Tibial nerve (tissue), 4 donors: Measurements from ENCODE around the gene PCBD1. TPM values are rescaled to one million over a fixed set of nuclear protein-coding genes. Genes with fewer than 3 reads are reported as not detected.

ENCODE experiments used
- DNase-seq, 2 donors: peaks; one replicate each; pipeline ENCODE4 v3.0.0-alpha.2; 2019; ENCODE audit warnings: low spot score in 2 of 2
- H3K27ac ChIP-seq, 4 donors: fragments of 200-600 bp; sonication (generic) in 3 of 4; one replicate each; pipeline ENCODE4 v1.5.1; 2017 to 2019; ENCODE audit warnings: mild to moderate bottlenecking in 1 of 4
- H3K27me3 ChIP-seq, 2 donors: fragments of 200-600 bp; sonication (generic) in 1 of 2; one replicate each; pipeline versions ENCODE4 v1.5.1 to v1.6.0; 2017 to 2019
- H3K36me3 ChIP-seq, 3 donors: fragments of 200-600 bp; sonication (generic); one replicate each; pipeline ENCODE4 v1.5.1; 2018 to 2019
- H3K4me1 ChIP-seq, 4 donors: fragments of 200-600 bp; sonication (generic) in 3 of 4; one replicate each; pipeline ENCODE4 v1.5.1; 2017 to 2019
- H3K4me3 ChIP-seq, 4 donors: fragments of 200-600 bp; sonication (generic) in 3 of 4; one replicate each; pipeline ENCODE4 v1.5.1; 2017 to 2019; ENCODE audit warnings: mild to moderate bottlenecking in 1 of 4, moderate library complexity in 1 of 4
- H3K9me3 ChIP-seq, 4 donors: fragments of 200-600 bp; sonication (generic) in 3 of 4; one replicate each; pipeline ENCODE4 v1.5.1; 2017 to 2019
- EP300 ChIP-seq, 2 donors: sonication (generic); formaldehyde crosslinking; IDR thresholded peaks; one replicate each; pipeline ENCODE4 v1.6.1; 2017; ENCODE audit warnings: antibody characterized with exemption in 2 of 2, mild to moderate bottlenecking in 1 of 2
- POLR2A ChIP-seq, 2 donors: fragments of 450-650 bp; IDR thresholded peaks; one replicate each; pipeline ENCODE4 v1.6.1; 2017; ENCODE audit warnings: antibody characterized with exemption in 2 of 2, mild to moderate bottlenecking in 2 of 2, moderate library complexity in 2 of 2
- WGBS, 2 donors: methylation state at CpG; one replicate each; pipeline ENCODE4 v1.1.5; 2018; 5-methylcytosine and 5-hydroxymethylcytosine counted together
- total RNA-seq, 4 donors: library from RNA; depleted of rRNA; stranded (reverse); fragments of >200 nt; gene quantifications; one replicate each; pipeline ENCODE4 v1.1.0, GENCODE V29; 2016
- TF ChIP-seq, protein P1 (sequence below), 5 experiments: fragments of 200-600 bp in 3 of 5; fragments of 450-650 bp in 2 of 5; sonication (generic) in 3 of 5; IDR thresholded peaks; one replicate each; pipeline ENCODE4 v1.5.1; 2016 to 2019; ENCODE audit warnings: antibody characterized with exemption in 5 of 5, mild to moderate bottlenecking in 3 of 5, moderate library complexity in 2 of 5

PCBD1 gene
- total RNA-seq, 4 donors from 2014 or later: 32.2 to 57.7 (median 39.1) TPM

- WGBS, 2 donors: 81 to 91% methylated on average over 5 of the region's 5 CpGs
- Histone ChIP-seq H3K9me3 (no peaks in the 10 kb centered on the region), H3K27me3 (no peaks in the 10 kb centered on the region), H3K4me3 (no peak overlapping the region), H3K27ac (no peak overlapping the region), H3K36me3 (peaks cover 4 to 90% (median 4%) of the 10 kb centered on the region in 3 donors), H3K4me1 (no peaks in the 10 kb centered on the region)
- TF ChIP-seq POLR2A (IDR thresholded peaks at IDR 0.05) (no peak), EP300 (IDR thresholded peaks at IDR 0.05) (no peak)
- TF ChIP-seq, protein P1, sequence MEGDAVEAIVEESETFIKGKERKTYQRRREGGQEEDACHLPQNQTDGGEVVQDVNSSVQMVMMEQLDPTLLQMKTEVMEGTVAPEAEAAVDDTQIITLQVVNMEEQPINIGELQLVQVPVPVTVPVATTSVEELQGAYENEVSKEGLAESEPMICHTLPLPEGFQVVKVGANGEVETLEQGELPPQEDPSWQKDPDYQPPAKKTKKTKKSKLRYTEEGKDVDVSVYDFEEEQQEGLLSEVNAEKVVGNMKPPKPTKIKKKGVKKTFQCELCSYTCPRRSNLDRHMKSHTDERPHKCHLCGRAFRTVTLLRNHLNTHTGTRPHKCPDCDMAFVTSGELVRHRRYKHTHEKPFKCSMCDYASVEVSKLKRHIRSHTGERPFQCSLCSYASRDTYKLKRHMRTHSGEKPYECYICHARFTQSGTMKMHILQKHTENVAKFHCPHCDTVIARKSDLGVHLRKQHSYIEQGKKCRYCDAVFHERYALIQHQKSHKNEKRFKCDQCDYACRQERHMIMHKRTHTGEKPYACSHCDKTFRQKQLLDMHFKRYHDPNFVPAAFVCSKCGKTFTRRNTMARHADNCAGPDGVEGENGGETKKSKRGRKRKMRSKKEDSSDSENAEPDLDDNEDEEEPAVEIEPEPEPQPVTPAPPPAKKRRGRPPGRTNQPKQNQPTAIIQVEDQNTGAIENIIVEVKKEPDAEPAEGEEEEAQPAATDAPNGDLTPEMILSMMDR (IDR thresholded peaks at IDR 0.05): no peak
- DNase-seq: no peak
These were observed 29.6 kb downstream of the PCBD1 start for GRCh38 chr10:70858759-70859158.

- Histone ChIP-seq H3K4me1 (no peaks in the 10 kb centered on the region), H3K27me3 (no peaks in the 10 kb centered on the region), H3K4me3 (no peak overlapping the region), H3K9me3 (no peaks in the 10 kb centered on the region), H3K36me3 (peaks cover 2 to 96% (median 4%) of the 10 kb centered on the region in 3 donors), H3K27ac (no peak overlapping the region)
- DNase-seq: no peak
- 64 to 73% methylated on average over 2 of the region's 2 CpGs for WGBS, 2 donors
- TF ChIP-seq EP300 (IDR thresholded peaks at IDR 0.05) (no peak), POLR2A (IDR thresholded peaks at IDR 0.05) (no peak)
- TF ChIP-seq, protein P1 (IDR thresholded peaks at IDR 0.05): no peak
These were observed 31.9 kb downstream of the PCBD1 start for GRCh38 chr10:70856454-70856853.

DNA sequence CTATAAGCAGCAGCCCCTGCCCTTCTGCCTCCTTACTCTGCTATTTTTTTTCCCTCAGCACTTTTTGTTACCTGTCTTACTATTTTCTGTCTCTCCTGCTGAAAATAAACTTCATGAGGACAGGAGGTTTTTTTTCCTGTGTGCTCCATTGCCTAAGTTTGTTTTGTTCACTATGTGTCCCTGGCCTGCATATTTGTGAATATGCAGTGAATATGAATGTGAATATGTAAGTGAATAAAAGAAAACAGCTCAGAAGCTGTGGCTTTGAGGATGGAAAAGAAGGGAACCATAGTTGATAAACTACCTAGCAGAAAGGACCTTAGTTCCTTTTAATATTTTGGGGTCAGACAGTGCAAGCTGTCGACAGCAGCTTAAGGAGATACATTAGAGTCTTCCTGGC, 34.9 kb downstream of the PCBD1 start:
- Histone ChIP-seq H3K27ac (no peak overlapping the region), H3K9me3 (no peaks in the 10 kb centered on the region), H3K4me1 (peaks cover 0 to 14% (median 0%) of the 10 kb centered on the region in 4 donors), H3K36me3 (peaks cover 0 to 74% (median 4%) of the 10 kb centered on the region in 3 donors), H3K4me3 (no peak overlapping the region), H3K27me3 (no peaks in the 10 kb centered on the region)
- no peak for DNase-seq
- TF ChIP-seq POLR2A (IDR thresholded peaks at IDR 0.05): no peak
- no peak for TF ChIP-seq EP300 (IDR thresholded peaks at IDR 0.05)
- TF ChIP-seq, protein P1 (IDR thresholded peaks at IDR 0.05): no peak
- WGBS, 2 donors: 82 to 87% methylated on average over 1 of the region's 1 CpG

DNA sequence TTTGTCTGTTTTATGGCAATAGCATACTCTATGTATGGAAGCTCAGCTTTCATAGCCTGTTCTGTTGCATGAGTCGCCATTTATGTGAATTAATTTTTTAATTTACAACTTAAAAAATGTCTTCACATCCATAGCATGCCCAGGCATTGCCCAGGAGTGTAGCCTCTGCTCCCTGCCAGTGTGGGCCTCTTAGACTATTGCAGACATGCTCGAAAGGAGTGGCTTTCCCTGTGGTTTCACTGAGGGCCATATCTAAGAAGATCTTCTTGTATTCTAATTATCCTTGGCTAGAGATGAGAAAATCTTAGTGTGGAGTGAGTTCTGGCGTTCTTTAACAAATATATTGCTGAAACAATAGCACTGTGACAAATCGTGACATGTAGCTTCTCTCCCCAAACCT, 35.3 kb downstream of the PCBD1 start:
- TF ChIP-seq, protein P1 (IDR thresholded peaks at IDR 0.05): no peak
- TF ChIP-seq EP300 (IDR thresholded peaks at IDR 0.05): no peak
- no peak for TF ChIP-seq POLR2A (IDR thresholded peaks at IDR 0.05)
- 92 to 98% methylated on average over 4 of the region's 4 CpGs for WGBS, 2 donors
- H3K36me3 ChIP-seq: peaks cover 0 to 70% (median 4%) of the 10 kb centered on the region in 3 donors

GRCh38 chr10:70851597-70852475, 36.5 kb downstream of the PCBD1 start:
- H3K36me3 ChIP-seq: peaks cover 0 to 58% (median 0%) of the 10 kb centered on the region in 3 donors
- TF ChIP-seq EP300 (IDR thresholded peaks at IDR 0.05) (no peak), POLR2A (IDR thresholded peaks at IDR 0.05) (no peak)
- TF ChIP-seq, protein P1 (IDR thresholded peaks at IDR 0.05): no peak
- H3K27ac ChIP-seq: no peak overlapping the region
- H3K27me3 ChIP-seq: no peaks in the 10 kb centered on the region
- no peak overlapping the region for H3K4me3 ChIP-seq
- peaks cover 0 to 23% (median 3%) of the 10 kb centered on the region in 4 donors for H3K4me1 ChIP-seq
- no peak for DNase-seq
- H3K9me3 ChIP-seq: no peaks in the 10 kb centered on the region
- 85 to 96% methylated on average over 5 of the region's 5 CpGs for WGBS, 2 donors

More for the DNA sequence above, 35.3 kb downstream of the PCBD1 start:
- Histone ChIP-seq H3K27me3 (no peaks in the 10 kb centered on the region), H3K4me1 (peaks cover 0 to 14% (median 0%) of the 10 kb centered on the region in 4 donors), H3K9me3 (no peaks in the 10 kb centered on the region), H3K27ac (no peak overlapping the region), H3K4me3 (no peak overlapping the region)
- DNase-seq: no peak
